Hepatocyte (in vitro differentiated cells): Measurements from ENCODE around the gene MYH6.

Source experiments
- CTCF ChIP-seq: fragments of 200-600 bp; sonication (generic); IDR thresholded peaks from 2 replicates; pipeline ENCODE4 v1.5.1; 2016; ENCODE audit warnings: antibody characterized with exemption, mild to moderate bottlenecking; ENCODE audit not compliant: poor library complexity
- EZH2 ChIP-seq: fragments of 200-600 bp; sonication (generic); IDR thresholded peaks from 2 replicates; pipeline ENCODE4 v1.6.1; 2016; ENCODE audit warnings: antibody characterized with exemption, mild to moderate bottlenecking, borderline replicate concordance
- EZH2phosphoT487 ChIP-seq: fragments of 200-600 bp; sonication (generic); IDR thresholded peaks from one replicate; pipeline ENCODE4 v1.6.1; 2018; ENCODE audit warnings: antibody characterized with exemption, mild to moderate bottlenecking, low read depth, moderate library complexity; ENCODE audit not compliant: unreplicated experiment, severe bottlenecking

GRCh38 chr14:23431486-23431885, 23.4 kb upstream of the MYH6 start:
- no peak for TF ChIP-seq CTCF
- no peak for TF ChIP-seq EZH2
- TF ChIP-seq EZH2phosphoT487: no peak
